Stimulated activated CD4-positive, alpha-beta T cell treated with anti-CD3 and anti-CD28 coated beads, Interleukin-4, amount 100 ng/mL, for 4 hours (primary cell): ENCODE measurements around the gene ALDH5A1.
A peak's percentile ranks its signal among the peaks of the same experiment; 100 is the strongest.
"Not testable (repeated sequence)": the region's sequence is repeated elsewhere in the genome, so short reads cannot be mapped to it uniquely, and the experiment has no call there.

Source experiments
- DNase-seq, 2 experiments: peaks; one replicate each; pipeline ENCODE4 v3.0.0-alpha.2; 2020

The ALDH5A1 gene

DNA sequence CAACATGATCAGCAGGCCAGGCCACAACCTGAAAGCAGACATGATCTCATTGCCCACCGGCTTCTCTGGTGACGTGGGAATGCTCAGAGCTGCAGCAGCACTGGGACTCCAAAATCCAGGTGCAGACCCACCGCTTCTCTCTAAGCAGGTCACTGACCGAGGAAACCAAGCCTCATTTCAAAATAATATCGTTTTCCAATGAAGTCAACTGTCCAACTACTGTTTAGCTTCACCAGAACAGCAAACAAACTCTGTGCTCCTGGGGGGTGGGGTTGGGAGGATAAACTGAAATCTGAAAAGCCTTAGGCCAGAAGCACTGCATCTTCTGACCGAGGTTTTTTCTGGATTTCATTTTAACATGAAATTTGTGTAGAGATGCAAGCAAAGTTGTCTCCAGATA lies 5.3 kb upstream of the ALDH5A1 start, which contains the start of gene GPLD1:
Gene GPLD1, minus strand, starts transcription at position 109 of the 400 bp plus-strand sequence. Its CDS starts 67 bp downstream, at position 42.
- no peak for DNase-seq

DNA sequence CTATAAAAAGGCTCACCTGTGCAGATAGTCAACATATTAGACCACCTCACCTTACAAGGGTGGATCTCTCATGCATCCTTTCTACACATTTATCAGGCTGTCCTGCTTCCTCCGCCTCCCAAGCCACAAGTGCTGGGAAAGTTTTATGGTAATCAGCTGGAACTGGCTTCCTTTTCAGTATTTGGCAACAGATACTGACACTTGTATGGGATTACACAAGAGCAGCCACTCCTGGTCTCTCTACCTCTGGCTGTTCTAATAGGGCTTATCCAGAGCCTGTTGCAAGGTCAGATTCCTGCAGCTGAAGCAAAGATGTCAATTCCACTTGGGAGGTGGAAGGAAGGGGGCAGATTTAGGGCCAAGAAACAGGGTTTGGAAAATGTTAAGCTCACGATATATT lies 4.9 kb upstream of the ALDH5A1 start:
- DNase-seq: no peak

DNA sequence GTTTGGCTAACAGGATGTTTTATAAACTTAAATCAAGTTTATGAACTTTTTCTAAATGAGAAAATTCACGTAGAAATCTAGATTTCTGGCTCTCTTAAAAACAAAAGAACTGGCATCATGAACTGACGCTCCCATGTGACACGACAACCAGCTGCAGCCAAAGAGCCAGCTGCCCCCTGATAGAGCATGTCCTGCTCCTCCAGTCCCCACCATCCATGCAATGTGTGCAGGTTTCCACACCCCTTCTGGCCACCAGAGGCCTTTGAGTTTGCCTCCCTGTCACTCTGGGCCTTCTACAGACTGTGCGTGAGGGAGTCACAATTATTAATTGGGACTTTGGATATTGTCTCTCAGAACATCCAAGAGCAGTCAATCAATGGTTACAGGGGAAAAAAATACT lies 3.8 kb upstream of the ALDH5A1 start:
- no peak for DNase-seq

- no peak for DNase-seq
These were observed 2.3 kb upstream of the ALDH5A1 start for GRCh38 chr6:24492475-24492874.

- no peak for DNase-seq
These were observed 586 bp upstream of the ALDH5A1 start for GRCh38 chr6:24493945-24494820.

GRCh38 chr6:24497254-24497970 lies 2.6 kb downstream of the ALDH5A1 start:
- DNase-seq: no peak

DNA sequence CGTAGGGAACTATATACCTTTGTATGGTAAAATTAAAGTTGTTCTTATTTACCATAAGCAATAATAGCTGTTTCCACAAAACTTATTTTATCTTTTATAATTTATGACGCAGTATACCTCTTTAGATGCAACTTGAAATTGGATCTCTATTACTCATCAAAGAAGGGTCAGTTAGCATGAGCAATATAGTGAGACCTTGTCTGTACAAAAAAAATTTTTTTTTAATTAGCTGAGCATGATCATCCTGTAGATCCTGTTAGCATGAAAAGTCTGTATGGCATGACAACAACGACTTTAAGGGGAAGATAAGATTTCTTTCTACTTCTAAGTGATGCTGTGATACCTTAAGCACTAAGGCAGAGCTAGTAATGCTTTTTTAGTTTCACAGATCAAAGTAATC lies 5.9 kb downstream of the ALDH5A1 start:
- no peak for DNase-seq

GRCh38 chr6:24501374-24501773 lies 6.6 kb downstream of the ALDH5A1 start:
- DNase-seq: no peak

- DNase-seq: no peak
These were observed 7.1 kb downstream of the ALDH5A1 start for GRCh38 chr6:24501914-24502313.

GRCh38 chr6:24504287-24504648 lies 9.5 kb downstream of the ALDH5A1 start:
- no peak for DNase-seq

- no peak for DNase-seq
These were observed 10.1 kb downstream of the ALDH5A1 start for GRCh38 chr6:24504649-24505586.

GRCh38 chr6:24506814-24507520 lies 12.2 kb downstream of the ALDH5A1 start:
- no peak for DNase-seq

- DNase-seq: not testable (repeated sequence)
These were observed 17.2 kb downstream of the ALDH5A1 start for GRCh38 chr6:24511976-24512375.

- no peak for DNase-seq
These were observed 18.8 kb downstream of the ALDH5A1 start for GRCh38 chr6:24513602-24514001.

- no peak for DNase-seq
These were observed 23.1 kb downstream of the ALDH5A1 start for GRCh38 chr6:24517659-24518543.

DNA sequence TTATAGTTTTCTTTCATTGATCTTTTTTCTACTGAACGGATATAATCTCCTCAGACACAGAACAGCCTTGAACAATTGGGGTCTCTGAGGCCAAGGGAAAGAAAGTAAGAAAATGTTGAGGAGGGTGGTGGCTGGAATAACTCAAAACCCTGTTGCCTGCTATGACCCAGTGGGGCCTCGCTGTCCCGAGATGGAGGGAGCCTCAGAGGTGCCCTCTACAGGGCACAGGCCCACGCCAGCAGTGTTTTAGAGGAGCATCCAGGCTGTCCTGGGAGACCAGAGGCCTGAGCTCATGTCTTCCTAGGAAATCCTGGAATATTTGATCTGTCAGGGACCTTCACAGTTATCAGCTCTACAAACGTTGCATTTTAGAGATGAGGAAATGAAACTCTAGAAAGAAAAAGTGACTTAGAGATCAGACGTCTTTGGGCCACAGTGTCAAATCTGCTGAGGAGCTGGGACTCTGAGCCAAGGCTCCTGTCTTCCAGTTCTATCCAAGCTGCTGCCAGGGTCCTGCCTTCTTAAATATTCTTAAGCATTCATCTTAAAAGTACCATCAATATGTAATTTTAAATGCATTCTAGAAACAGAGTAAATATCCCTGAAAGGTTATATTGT lies 26.3 kb downstream of the ALDH5A1 start:
- peak; percentile 8 to 26 for DNase-seq

GRCh38 chr6:24522228-24523176 lies 27.7 kb downstream of the ALDH5A1 start:
- no peak for DNase-seq

- DNase-seq: no peak
These were observed 29.6 kb downstream of the ALDH5A1 start for GRCh38 chr6:24524329-24524728.

- no peak for DNase-seq
These were observed 30.0 kb downstream of the ALDH5A1 start for GRCh38 chr6:24524805-24525204.

DNA sequence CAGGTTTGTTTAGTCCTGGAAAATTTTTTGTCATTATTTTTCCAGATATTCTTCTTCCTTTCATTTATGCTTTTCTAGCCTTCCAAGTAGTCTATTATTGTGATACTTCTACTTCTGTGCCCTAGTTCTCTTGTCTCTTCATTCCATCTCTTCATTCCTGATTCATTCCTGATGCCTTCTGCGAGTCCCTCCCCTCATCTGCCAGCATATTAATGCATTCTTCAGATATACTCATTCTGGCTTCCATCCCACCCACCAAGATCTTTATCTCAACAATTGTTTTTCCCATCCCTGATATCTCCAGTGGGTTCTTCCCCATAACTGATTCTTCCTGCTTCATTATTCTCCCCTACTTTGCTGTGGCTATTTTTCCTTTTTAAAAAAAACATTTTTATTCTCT lies 35.2 kb downstream of the ALDH5A1 start:
- no peak for DNase-seq
